Right lobe of liver (tissue), 4 donors: ENCODE measurements around the gene HSF2BP.

Source experiments
- POLR2A ChIP-seq: fragments of 450-650 bp; IDR thresholded peaks from one replicate; pipeline ENCODE4 v1.6.1; 2017; ENCODE audit warnings: antibody characterized with exemption, mild to moderate bottlenecking
- TF ChIP-seq, protein P1 (sequence below), 4 donors: fragments of 200-600 bp in 3 of 4; fragments of 450-650 bp in 1 of 4; IDR thresholded peaks; one replicate each; pipeline versions ENCODE4 v1.5.1 to v1.8.0; 2016 to 2022; ENCODE audit warnings: antibody characterized with exemption in 4 of 4, mild to moderate bottlenecking in 2 of 4
- donor health status: DM: no; HTN: no; CAD: no.
- donor health status: DM: no; HTN: no; CAD: no.
- donor health status: DM: no; HTN: yes; CAD: no.

DNA sequence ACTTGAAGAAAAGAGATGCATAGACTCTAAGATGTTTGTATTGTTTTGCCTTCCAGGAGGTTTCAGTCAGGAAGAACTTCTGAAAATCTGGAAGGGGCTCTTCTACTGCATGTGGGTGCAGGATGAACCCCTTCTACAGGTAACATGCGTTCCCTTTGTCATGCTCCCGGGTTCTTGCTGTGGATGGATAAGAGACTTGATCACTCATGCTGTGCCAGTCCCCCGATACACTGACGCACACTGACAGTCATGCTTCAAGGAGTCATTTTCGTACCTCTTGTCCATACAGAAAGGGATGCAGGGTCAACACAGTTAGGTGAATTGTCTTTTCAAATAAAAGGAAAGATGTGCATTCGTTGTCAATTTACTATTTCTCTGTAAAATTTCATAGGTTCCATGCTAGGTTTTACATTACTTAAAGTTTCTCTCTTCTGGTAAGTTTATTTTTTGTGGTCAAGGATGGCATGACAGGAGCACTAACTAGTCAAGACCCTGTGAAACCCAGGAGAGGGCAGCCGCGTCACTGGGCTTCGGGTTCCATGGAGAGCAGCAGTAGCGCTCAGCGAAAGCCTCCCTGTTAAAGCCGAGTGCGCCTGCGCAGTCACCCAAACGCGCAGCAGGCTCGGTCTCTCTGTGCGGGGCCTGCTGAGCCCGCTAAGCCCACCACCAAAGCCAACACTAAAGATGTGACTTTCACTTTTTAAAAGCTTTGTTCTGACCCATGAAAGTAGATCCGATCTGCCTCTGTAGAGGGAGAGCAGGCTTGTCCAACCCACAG, 10.7 kb upstream of the HSF2BP start:
- TF ChIP-seq, protein P1, sequence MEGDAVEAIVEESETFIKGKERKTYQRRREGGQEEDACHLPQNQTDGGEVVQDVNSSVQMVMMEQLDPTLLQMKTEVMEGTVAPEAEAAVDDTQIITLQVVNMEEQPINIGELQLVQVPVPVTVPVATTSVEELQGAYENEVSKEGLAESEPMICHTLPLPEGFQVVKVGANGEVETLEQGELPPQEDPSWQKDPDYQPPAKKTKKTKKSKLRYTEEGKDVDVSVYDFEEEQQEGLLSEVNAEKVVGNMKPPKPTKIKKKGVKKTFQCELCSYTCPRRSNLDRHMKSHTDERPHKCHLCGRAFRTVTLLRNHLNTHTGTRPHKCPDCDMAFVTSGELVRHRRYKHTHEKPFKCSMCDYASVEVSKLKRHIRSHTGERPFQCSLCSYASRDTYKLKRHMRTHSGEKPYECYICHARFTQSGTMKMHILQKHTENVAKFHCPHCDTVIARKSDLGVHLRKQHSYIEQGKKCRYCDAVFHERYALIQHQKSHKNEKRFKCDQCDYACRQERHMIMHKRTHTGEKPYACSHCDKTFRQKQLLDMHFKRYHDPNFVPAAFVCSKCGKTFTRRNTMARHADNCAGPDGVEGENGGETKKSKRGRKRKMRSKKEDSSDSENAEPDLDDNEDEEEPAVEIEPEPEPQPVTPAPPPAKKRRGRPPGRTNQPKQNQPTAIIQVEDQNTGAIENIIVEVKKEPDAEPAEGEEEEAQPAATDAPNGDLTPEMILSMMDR (IDR thresholded peaks at IDR 0.05), result no peak
- TF ChIP-seq POLR2A, result no peak
